ENCODE measurements around the gene ARL16.

ARL16 gene

GRCh38 chr17:81683584-81684441, at the start of gene ARL16, which contains the start of gene HGS:
Gene ARL16 (minus strand): TSS chr17:81683797. CDS start chr17:81683753, 44 bp downstream.
Gene HGS (plus strand): TSS chr17:81684011. CDS start chr17:81684067, 56 bp downstream.
- peak; percentile 96 for DNase-seq (ENCODE audit: low read depth)

DNA sequence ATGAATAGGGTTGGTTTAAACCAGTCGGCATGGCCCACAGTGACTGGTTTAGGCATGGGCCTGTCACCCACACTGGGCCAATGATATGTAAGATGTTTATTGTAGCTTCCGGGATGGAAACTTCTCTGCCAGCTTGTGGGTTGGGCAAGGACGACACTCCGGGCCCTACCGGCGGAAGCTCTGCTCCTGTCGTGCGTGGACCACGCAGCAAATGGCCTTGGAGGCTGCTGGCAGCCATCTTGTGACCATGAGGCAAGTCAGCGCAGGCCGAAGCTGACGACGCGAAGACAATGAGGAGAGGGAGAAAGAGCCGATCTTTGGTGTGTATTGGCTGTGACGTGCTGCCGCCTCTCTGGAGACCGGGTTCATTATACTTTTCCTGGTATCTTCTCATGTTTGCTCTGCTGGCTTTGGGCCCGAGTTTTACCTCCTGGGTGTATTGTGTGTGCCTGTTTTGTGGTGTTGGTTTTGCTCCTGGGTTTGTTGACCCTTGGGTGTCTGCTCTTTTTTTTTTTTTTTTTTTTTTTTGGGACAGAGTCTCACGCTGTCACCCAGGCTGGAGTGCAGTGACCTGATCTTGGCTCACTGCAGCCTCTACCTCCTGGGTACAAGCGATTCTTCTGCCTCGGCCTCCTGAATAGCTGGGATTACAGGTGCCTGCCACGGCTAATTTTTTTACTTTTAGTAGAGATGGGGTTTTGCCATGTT, 43.9 kb upstream of the ARL16 start:
- no peak for DNase-seq (ENCODE audit: low read depth)

- no peak for DNase-seq (ENCODE audit: low read depth)
Observed at GRCh38 chr17:81726004-81726403, 42.4 kb upstream of the ARL16 start.

DNA sequence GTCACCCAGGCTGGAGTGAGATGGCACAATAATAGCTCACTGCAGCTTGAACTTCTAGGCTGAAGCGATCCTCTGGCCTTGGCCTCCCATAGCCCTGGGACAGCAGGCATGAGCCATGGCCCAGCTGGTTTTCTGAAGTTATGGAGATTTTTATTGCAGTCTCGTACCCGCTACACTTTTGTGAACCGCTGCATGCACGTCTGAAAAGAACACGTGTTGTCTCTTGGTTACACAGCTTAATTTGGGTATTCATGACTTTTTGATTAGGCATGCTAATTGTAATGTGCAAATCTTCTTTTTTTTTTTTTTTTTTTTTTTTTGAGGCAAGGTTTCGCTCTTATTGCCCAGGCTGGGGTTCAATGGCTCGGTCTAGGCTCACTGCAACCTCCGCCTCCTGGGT, 41.8 kb upstream of the ARL16 start:
- no peak for DNase-seq (ENCODE audit: low read depth)

- no peak for DNase-seq (ENCODE audit: low read depth)
Observed at GRCh38 chr17:81723651-81724209, 40.1 kb upstream of the ARL16 start.

DNA sequence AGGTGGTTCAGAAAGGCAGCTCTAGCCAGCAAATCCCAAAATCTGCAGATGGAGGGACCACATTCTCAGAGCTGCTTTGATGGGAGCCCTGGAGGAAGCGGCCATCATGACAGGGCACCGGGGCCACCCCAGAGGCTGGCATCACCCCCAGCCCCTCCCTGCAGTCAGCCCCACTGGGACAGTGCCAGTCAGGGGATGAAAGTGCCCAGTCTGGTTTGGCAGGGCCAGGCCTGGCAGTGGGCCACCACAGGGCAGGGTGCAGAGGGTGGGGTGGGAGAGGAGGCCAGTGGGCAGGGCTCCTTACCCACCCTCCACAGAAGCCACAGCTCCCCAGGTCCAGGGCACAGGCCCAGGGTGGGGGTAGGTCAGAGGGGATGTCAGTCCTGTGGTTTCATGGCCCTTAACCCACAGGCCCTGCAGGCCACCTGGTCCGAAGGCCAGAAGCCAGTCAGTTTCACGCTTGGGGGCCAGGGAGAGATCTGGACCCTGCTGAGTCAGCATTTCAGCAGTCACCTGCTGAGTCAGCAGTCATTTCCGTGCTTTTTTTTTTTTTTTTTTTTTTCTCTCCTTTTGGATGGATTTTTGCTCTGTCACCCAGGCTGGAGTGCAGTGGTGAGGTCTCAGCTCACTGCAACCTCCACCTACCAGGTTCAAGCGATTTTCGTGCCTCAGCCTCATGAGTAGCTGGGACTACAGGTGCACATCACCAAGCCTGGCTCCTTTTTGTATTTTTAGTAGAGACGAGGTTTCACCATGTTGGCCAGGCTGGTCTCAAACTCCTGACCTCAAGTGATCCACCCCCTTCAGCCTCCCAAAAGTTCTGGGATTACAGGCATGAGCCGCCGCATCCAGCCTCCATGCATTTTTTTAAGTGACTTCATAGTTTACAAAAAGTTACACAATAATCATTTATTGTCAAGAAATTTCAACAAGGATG, 38.9 kb upstream of the ARL16 start:
- no peak for DNase-seq (ENCODE audit: low read depth)

DNA sequence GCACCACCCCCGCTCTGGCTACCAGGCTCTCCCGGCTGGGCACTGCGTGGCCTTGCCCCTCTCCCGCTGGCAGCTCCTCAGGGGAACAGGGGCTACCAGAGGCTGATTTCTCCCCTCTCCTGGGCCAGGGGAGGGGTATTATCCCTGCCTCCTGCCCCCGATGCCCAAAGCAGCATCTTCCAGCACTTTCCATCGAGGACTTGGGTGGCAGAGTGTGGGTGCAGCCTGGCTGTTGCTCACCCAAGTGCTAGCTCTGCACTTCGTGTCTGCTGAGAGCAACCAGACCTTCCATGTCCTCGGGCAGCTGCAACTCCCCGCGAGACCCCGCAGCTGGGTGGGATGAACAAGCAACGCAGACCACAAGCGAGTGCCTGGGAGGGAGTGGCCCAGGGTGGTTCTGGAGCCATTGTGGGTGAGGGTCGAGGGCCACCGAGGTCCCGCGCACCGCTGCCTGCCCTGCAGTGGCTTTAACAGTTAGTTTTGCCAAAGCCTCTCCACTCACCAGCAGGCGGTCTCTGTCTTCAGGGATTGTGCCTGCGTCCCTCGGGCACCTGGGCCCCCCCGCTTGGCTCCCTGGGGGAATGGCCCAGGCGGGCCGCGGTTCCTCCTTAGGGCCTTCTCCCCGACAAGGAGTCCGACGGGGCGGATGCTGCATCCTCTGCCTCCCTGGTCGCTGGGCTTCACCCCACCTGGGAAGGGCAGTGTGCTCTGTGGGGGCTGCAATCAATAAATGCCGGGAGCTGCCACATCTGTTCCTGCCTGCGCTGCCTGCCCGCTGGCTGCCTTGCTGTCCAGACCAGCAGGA, 36.9 kb upstream of the ARL16 start:
- DNase-seq (ENCODE audit: low read depth): no peak

GRCh38 chr17:81719410-81720266, 36.0 kb upstream of the ARL16 start:
- no peak for DNase-seq (ENCODE audit: low read depth)

DNA sequence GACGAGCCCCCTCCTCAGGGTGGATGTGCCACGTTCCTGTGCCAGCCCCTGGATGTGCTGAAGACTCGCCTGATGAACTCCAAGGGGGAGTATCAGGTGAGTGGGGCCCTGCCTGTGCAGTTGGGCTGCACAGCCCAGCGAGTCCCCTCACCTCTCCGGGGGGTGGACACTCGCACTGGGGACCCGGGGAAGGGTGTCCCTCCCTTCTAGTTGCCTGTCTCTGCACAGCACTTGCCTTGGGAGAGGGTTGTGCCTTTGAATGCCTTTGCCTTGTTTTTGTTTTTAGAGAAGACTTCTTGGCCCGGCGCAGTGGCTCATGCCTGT, 34.1 kb upstream of the ARL16 start:
- no peak for DNase-seq (ENCODE audit: low read depth)

- no peak for DNase-seq (ENCODE audit: low read depth)
Observed at GRCh38 chr17:81717049-81717765, 33.6 kb upstream of the ARL16 start.

- DNase-seq (ENCODE audit: low read depth): no peak
Observed at GRCh38 chr17:81716674-81716996, 33.0 kb upstream of the ARL16 start.

DNA sequence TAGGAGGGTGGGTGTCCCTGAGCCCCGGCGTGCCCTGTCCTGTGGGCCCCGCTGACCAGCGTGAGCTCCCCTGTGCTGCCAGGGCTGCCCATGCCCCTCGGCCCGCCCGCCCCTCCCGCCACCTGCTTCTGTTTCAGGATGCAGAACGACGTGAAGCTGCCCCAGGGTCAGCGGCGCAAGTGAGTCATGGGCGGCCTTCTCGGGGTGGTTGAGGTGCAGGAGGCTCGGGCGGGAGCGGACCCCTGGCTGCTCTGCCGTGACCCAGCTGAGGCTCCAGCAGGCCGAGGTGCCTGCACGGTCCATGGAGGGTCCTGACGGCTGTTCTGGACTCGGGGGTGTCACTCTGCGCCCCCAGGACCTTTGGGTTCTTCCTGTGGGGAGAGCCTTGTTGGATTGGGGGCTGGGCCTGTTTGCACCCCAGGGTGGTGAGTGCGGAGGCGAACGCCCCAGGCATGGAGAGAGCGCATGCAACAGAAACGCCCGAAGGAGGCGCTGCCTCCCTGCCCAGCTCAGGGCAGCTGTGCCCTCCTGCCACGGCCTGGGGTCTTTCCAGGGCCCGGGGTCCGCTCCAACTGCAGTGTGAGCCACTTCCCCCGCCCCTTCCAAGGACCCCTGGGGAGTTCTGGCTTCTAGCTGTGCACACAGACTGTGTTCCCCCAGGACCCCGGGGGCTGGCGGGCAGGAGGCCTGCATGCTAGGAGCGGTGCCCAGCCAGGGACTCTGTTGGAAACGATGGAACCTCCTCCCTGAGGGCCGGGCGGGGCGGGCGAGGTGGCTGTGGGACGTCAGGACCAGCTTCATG, 32.5 kb upstream of the ARL16 start:
- no peak for DNase-seq (ENCODE audit: low read depth)

GRCh38 chr17:81715107-81715871, 31.7 kb upstream of the ARL16 start:
- DNase-seq (ENCODE audit: low read depth): no peak

GRCh38 chr17:81714412-81715106, 31.0 kb upstream of the ARL16 start:
- no peak for DNase-seq (ENCODE audit: low read depth)

DNA sequence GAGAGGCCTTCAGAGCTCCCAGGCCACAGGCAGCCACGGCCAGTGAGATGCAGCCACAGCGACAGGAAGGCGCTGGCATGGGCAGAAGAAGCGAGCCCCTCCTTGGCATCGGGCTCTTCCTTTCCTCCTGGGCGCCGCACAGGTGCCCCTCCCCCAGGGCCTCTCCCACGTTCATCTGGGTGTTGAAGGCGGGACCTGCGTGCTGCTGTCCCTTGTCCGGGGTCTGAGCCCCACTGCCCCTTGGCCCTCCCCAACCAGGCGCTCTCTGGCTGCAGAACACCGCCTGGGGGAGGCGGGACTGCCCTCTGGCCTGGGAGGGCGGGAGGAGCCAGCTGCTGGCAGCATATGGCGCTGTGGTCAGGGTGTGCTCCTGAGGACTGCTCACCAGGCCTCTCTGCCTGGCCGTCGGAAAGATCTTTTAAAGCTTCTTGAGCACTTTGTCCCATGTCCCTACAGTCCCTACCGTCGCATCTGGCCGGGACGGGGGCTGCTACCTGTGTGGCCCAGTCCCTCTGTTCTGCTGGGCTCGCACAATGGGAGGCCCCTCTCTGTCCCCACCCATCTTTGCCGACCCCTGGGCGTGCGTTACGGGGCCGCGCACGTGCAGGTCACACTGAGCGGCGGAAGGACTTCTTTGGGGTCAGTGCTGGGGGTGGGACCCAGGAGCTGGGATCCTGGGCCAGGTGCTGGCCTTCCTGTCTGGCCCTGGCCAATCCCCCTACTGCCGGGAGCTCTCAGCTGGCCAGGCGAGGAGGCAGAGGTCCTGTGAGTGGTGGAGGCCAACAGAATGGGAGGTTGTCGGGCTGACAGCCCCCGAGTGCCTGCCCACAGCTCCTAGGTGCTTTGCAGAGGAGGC, 30.2 kb upstream of the ARL16 start:
- no peak for DNase-seq (ENCODE audit: low read depth)

- no peak for DNase-seq (ENCODE audit: low read depth)
Observed at GRCh38 chr17:81713004-81713555, 29.5 kb upstream of the ARL16 start.
